HEK293 (cell line): ENCODE measurements around the gene TBC1D4.

ENCODE experiments used
- CTCF ChIA-PET: fragments of 350-600 bp; formaldehyde crosslinking; extraction: SDS; loops from one replicate; lab custom pipeline; 2021; ENCODE audit warnings: antibody characterized with exemption; lab: Yijun Ruan, JAX
- POLR2A ChIA-PET: fragments of 300-600 bp; formaldehyde crosslinking; extraction: SDS; loops from one replicate; lab custom pipeline; 2020; ENCODE audit warnings: antibody characterized with exemption, inconsistent platforms; lab: Yijun Ruan, JAX
- H3K27ac ChIP-seq: fragments of 200-500 bp; sonication (Bioruptor generic); 2 replicates; pipeline ENCODE4 v1.5.1; 2014; ENCODE audit warnings: low read depth, low read length, control low read depth, inconsistent platforms; ENCODE audit errors: extremely low read depth
- H3K36me3 ChIP-seq, 2 experiments: fragments of 200-500 bp in 1 of 2; sonication (Bioruptor generic) in 1 of 2; 1 replicate in 1 of 2; 2 replicates in 1 of 2; pipeline ENCODE4 v1.5.1; 2014 to 2017; ENCODE audit warnings: inconsistent platforms in 2 of 2, low read length in 2 of 2; ENCODE audit not compliant: control insufficient read depth in 2 of 2, insufficient read depth in 1 of 2
- H3K4me1 ChIP-seq: fragments of 200-500 bp; sonication (Bioruptor generic); 2 replicates; pipeline ENCODE4 v1.5.1; 2014; ENCODE audit warnings: mild to moderate bottlenecking, low read length, inconsistent platforms; ENCODE audit not compliant: control insufficient read depth, insufficient read depth
- H3K4me3 ChIP-seq: 2 replicates; pipeline ENCODE4 v1.5.1; 2011; ENCODE audit warnings: low read depth, mild to moderate bottlenecking, control low read depth, low read length, moderate library complexity
- H3K9me3 ChIP-seq: fragments of 200-500 bp; sonication (Bioruptor generic); 2 replicates; pipeline ENCODE4 v1.5.1; 2014; ENCODE audit warnings: low read depth, low read length, inconsistent platforms; ENCODE audit not compliant: control insufficient read depth, insufficient read depth
- GLI4 ChIP-seq: fragments of 450-650 bp; formaldehyde crosslinking; IDR thresholded peaks from 2 replicates; pipeline ENCODE4 v1.5.1; 2016; ENCODE audit warnings: missing biosample characterization, missing genetic modification characterization
- HOXA7 ChIP-seq: sonication (generic); formaldehyde crosslinking; IDR thresholded peaks from 2 replicates; pipeline ENCODE4 v1.8.1; 2022; ENCODE audit warnings: missing genetic modification reagents, borderline replicate concordance
- MEIS1 ChIP-seq: sonication (generic); formaldehyde crosslinking; IDR thresholded peaks from 2 replicates; pipeline ENCODE4 v1.8.1; 2022; ENCODE audit warnings: missing genetic modification reagents, mild to moderate bottlenecking, borderline replicate concordance
- TCF7L2 ChIP-seq: IDR thresholded peaks from 2 replicates; pipeline ENCODE4 v1.6.1; 2011; ENCODE audit warnings: low read depth, mild to moderate bottlenecking, inconsistent platforms, low read length, moderate library complexity, borderline replicate concordance
- ZBTB1 ChIP-seq: fragments of 450-650 bp; formaldehyde crosslinking; IDR thresholded peaks from 2 replicates; pipeline ENCODE4 v1.5.1; 2016; ENCODE audit warnings: missing biosample characterization, missing genetic modification characterization
- ZBTB48 ChIP-seq: fragments of 450-650 bp; formaldehyde crosslinking; IDR thresholded peaks from 2 replicates; pipeline ENCODE4 v1.5.1; 2016; ENCODE audit warnings: missing biosample characterization, missing genetic modification characterization
- ZEB2 ChIP-seq: fragments of 450-650 bp; formaldehyde crosslinking; IDR thresholded peaks from 2 replicates; pipeline ENCODE4 v1.5.1; 2016; ENCODE audit warnings: missing biosample characterization, missing genetic modification characterization
- ZFP41 ChIP-seq: fragments of 450-650 bp; formaldehyde crosslinking; IDR thresholded peaks from 2 replicates; pipeline ENCODE4 v1.5.1; 2016; ENCODE audit warnings: missing biosample characterization, missing genetic modification characterization, borderline replicate concordance
- ZNF169 ChIP-seq: fragments of 450-650 bp; formaldehyde crosslinking; IDR thresholded peaks from 2 replicates; pipeline ENCODE4 v1.5.1; 2016; ENCODE audit warnings: missing biosample characterization, missing genetic modification characterization
- ZNF266 ChIP-seq: fragments of 450-650 bp; formaldehyde crosslinking; IDR thresholded peaks from 2 replicates; pipeline ENCODE4 v1.5.1; 2016; ENCODE audit warnings: missing biosample characterization, missing genetic modification characterization, low read depth
- ZNF274 ChIP-seq, 2 experiments: fragments of 200-500 bp in 1 of 2; fragments of 450-650 bp in 1 of 2; sonication (Bioruptor generic) in 1 of 2; formaldehyde crosslinking in 1 of 2; IDR thresholded peaks; 2 replicates each; pipeline versions ENCODE4 v1.5.1 to v1.6.1; 2014 to 2016; ENCODE audit warnings: borderline replicate concordance in 1 of 2, inconsistent platforms in 1 of 2, low read length in 1 of 2, missing biosample characterization in 1 of 2, missing genetic modification characterization in 1 of 2
- ZNF354C ChIP-seq: fragments of 450-650 bp; formaldehyde crosslinking; IDR thresholded peaks from 2 replicates; pipeline ENCODE4 v1.5.1; 2016; ENCODE audit warnings: missing biosample characterization, missing genetic modification characterization, low read depth, borderline replicate concordance
- ZNF37A ChIP-seq: fragments of 450-650 bp; IDR thresholded peaks from 2 replicates; pipeline ENCODE4 v1.5.1; 2018; ENCODE audit warnings: missing biosample characterization, missing genetic modification characterization
- ZNF473 ChIP-seq: fragments of 450-650 bp; formaldehyde crosslinking; IDR thresholded peaks from 2 replicates; pipeline ENCODE4 v1.5.1; 2017; ENCODE audit warnings: missing biosample characterization, missing genetic modification characterization
- ZNF600 ChIP-seq: fragments of 450-650 bp; formaldehyde crosslinking; IDR thresholded peaks from 2 replicates; pipeline ENCODE4 v1.5.1; 2016; ENCODE audit warnings: missing biosample characterization, missing genetic modification characterization
- ZNF626 ChIP-seq: fragments of 450-650 bp; sonication (Bioruptor Pico); formaldehyde crosslinking; IDR thresholded peaks from 2 replicates; pipeline ENCODE4 v1.5.1; 2018; ENCODE audit warnings: missing biosample characterization, missing genetic modification characterization, inconsistent platforms
- ZNF645 ChIP-seq: fragments of 450-650 bp; formaldehyde crosslinking; IDR thresholded peaks from 2 replicates; pipeline ENCODE4; 2016; ENCODE audit warnings: missing biosample characterization, missing genetic modification characterization
- ZNF660 ChIP-seq: fragments of 450-650 bp; IDR thresholded peaks from 2 replicates; pipeline ENCODE4 v1.5.1; 2018; ENCODE audit warnings: missing biosample characterization, mild to moderate bottlenecking, missing genetic modification characterization
- ZNF670 ChIP-seq: fragments of 450-650 bp; formaldehyde crosslinking; IDR thresholded peaks from 2 replicates; pipeline ENCODE4 v1.5.1; 2016; ENCODE audit warnings: missing biosample characterization, missing genetic modification characterization, low read depth
- ZNF777 ChIP-seq: fragments of 450-650 bp; formaldehyde crosslinking; IDR thresholded peaks from 2 replicates; pipeline ENCODE4 v1.5.1; 2017; ENCODE audit warnings: missing biosample characterization, missing genetic modification characterization, borderline replicate concordance
- ZSCAN23 ChIP-seq: fragments of 450-650 bp; formaldehyde crosslinking; IDR thresholded peaks from 2 replicates; pipeline ENCODE4 v1.5.1; 2016; ENCODE audit warnings: missing biosample characterization, missing genetic modification characterization
- TF ChIP-seq, protein P1 (sequence below): fragments of 450-650 bp; formaldehyde crosslinking; IDR thresholded peaks from 2 replicates; pipeline ENCODE4 v1.5.1; 2016; ENCODE audit warnings: missing biosample characterization, missing genetic modification characterization
- TF ChIP-seq, protein P2 (sequence below): fragments of 450-650 bp; formaldehyde crosslinking; IDR thresholded peaks from 2 replicates; pipeline ENCODE4 v1.5.1; 2016; ENCODE audit warnings: missing biosample characterization, missing genetic modification characterization
- TF ChIP-seq, protein P3 (sequence below): fragments of 450-650 bp; formaldehyde crosslinking; IDR thresholded peaks from 2 replicates; pipeline ENCODE4 v1.5.1; 2016; ENCODE audit warnings: missing biosample characterization, missing genetic modification characterization
- TF ChIP-seq, protein P4 (sequence below): fragments of 450-650 bp; formaldehyde crosslinking; IDR thresholded peaks from 2 replicates; pipeline ENCODE4 v1.5.1; 2016; ENCODE audit warnings: missing biosample characterization, missing genetic modification characterization

The TBC1D4 gene

GRCh38 chr13:75521956-75522355 lies 40.0 kb upstream of the TBC1D4 start:
- H3K9me3 ChIP-seq, result no peaks in the 10 kb centered on the region
- CTCF ChIA-PET, result no interaction called here
- H3K27ac ChIP-seq, result no peak overlapping the region
- POLR2A ChIA-PET, result no interaction called here
- peaks cover 0 to 9% of the 10 kb centered on the region in 2 experiments; a peak in 1 of 3 replicates for H3K36me3 ChIP-seq
- H3K4me1 ChIP-seq, result no peaks in the 10 kb centered on the region
- no peak overlapping the region for H3K4me3 ChIP-seq
- TF ChIP-seq, protein P1, sequence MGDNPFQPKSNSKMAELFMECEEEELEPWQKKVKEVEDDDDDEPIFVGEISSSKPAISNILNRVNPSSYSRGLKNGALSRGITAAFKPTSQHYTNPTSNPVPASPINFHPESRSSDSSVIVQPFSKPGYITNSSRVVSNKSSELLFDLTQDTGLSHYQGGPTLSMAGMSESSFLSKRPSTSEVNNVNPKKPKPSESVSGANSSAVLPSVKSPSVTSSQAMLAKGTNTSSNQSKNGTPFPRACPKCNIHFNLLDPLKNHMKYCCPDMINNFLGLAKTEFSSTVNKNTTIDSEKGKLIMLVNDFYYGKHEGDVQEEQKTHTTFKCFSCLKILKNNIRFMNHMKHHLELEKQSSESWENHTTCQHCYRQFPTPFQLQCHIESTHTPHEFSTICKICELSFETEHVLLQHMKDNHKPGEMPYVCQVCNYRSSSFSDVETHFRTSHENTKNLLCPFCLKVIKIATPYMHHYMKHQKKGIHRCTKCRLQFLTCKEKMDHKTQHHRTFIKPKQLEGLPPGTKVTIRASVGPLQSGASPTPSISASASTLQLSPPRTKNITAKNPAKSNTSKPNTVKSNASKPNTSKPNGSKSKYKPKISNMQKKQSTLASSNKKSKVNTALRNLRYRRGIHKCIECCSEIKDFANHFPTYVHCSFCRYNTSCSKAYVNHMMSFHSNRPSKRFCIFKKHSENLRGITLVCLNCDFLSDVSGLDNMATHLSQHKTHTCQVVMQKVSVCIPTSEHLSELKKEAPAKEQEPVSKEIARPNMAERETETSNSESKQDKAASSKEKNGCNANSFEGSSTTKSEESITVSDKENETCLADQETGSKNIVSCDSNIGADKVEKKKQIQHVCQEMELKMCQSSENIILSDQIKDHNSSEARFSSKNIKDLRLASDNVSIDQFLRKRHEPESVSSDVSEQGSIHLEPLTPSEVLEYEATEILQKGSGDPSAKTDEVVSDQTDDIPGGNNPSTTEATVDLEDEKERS, result no peak
- TF ChIP-seq ZBTB1, result no peak
- TF ChIP-seq ZNF274 (IDR thresholded peaks at IDR 0.05; ENCODE audit: low read length), result no peak
- no peak for TF ChIP-seq ZNF274 (tag by site-specific recombination; IDR thresholded peaks at IDR 0.05; ENCODE audit: borderline replicate concordance)
- TF ChIP-seq ZBTB48, result no peak
- TF ChIP-seq HOXA7 (CRISPR knock-in tag), result no peak
- TF ChIP-seq ZEB2 (tag by site-specific recombination), result no peak
- TF ChIP-seq, protein P2, sequence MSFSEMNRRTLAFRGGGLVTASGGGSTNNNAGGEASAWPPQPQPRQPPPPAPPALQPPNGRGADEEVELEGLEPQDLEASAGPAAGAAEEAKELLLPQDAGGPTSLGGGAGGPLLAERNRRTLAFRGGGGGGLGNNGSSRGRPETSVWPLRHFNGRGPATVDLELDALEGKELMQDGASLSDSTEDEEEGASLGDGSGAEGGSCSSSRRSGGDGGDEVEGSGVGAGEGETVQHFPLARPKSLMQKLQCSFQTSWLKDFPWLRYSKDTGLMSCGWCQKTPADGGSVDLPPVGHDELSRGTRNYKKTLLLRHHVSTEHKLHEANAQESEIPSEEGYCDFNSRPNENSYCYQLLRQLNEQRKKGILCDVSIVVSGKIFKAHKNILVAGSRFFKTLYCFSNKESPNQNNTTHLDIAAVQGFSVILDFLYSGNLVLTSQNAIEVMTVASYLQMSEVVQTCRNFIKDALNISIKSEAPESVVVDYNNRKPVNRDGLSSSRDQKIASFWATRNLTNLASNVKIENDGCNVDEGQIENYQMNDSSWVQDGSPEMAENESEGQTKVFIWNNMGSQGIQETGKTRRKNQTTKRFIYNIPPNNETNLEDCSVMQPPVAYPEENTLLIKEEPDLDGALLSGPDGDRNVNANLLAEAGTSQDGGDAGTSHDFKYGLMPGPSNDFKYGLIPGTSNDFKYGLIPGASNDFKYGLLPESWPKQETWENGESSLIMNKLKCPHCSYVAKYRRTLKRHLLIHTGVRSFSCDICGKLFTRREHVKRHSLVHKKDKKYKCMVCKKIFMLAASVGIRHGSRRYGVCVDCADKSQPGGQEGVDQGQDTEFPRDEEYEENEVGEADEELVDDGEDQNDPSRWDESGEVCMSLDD (tag by site-specific recombination), result no peak
- TF ChIP-seq ZNF645 (tag by site-specific recombination), result no peak
- no peak for TF ChIP-seq ZFP41
- no peak for TF ChIP-seq ZNF777 (tag by site-specific recombination)
- TF ChIP-seq TCF7L2, result no peak
- no peak for TF ChIP-seq ZSCAN23
- TF ChIP-seq ZNF600, result no peak
- TF ChIP-seq ZNF626, result no peak

DNA sequence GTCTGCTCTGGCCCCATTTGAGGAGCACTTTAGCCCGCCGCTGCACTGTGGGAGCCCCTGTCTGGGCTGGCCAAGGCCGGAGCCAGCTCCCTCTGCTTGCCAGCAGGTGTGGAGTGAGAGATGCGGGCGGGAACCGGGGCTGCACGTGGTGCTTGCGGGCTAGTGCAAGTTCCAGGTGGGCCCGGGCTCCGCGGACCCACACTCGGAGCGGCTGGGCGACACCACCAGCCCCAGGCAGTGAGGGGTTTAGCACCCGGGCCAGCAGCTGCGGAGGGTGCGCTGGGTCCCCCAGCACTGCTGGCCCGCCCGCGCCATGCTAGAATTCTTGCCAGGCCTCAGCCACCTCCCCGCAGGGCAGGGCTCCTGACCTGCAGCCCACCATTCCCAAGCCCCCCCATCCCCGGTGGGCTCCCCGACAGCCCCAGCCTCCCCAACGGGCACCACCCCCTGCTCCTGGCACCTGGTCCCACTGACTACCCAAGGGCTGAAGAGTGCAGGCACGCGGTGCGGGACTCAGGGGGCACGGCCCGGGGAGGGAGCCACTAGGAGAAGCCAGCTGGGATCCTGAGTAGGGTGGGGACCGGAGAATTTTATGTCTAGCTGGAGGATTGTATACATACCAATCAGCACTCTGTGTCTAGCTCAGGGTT lies 36.6 kb upstream of the TBC1D4 start:
- Histone ChIP-seq H3K36me3 (no peaks in the 10 kb centered on the region), H3K9me3 (no peaks in the 10 kb centered on the region), H3K27ac (no peak overlapping the region), H3K4me3 (no peak overlapping the region), H3K4me1 (no peaks in the 10 kb centered on the region)
- ChIA-PET CTCF (interaction anchor here (0.6 kb wide), 1 partner anchor 14 kb away, joined by 5 read pairs; no protein-coding TSS in a partner anchor), POLR2A (no interaction called here)
- TF ChIP-seq ZNF354C (tag by site-specific recombination) (no peak), MEIS1 (CRISPR knock-in tag) (no peak), ZNF660 (tag by site-specific recombination) (no peak), ZNF670 (tag by site-specific recombination) (no peak), GLI4 (no peak), ZNF266 (tag by site-specific recombination) (no peak), ZNF169 (tag by site-specific recombination) (no peak), ZNF473 (tag by site-specific recombination) (no peak), ZBTB48 (no peak), ZNF37A (tag by site-specific recombination) (no peak), ZFP41 (no peak)
- TF ChIP-seq, protein P3, sequence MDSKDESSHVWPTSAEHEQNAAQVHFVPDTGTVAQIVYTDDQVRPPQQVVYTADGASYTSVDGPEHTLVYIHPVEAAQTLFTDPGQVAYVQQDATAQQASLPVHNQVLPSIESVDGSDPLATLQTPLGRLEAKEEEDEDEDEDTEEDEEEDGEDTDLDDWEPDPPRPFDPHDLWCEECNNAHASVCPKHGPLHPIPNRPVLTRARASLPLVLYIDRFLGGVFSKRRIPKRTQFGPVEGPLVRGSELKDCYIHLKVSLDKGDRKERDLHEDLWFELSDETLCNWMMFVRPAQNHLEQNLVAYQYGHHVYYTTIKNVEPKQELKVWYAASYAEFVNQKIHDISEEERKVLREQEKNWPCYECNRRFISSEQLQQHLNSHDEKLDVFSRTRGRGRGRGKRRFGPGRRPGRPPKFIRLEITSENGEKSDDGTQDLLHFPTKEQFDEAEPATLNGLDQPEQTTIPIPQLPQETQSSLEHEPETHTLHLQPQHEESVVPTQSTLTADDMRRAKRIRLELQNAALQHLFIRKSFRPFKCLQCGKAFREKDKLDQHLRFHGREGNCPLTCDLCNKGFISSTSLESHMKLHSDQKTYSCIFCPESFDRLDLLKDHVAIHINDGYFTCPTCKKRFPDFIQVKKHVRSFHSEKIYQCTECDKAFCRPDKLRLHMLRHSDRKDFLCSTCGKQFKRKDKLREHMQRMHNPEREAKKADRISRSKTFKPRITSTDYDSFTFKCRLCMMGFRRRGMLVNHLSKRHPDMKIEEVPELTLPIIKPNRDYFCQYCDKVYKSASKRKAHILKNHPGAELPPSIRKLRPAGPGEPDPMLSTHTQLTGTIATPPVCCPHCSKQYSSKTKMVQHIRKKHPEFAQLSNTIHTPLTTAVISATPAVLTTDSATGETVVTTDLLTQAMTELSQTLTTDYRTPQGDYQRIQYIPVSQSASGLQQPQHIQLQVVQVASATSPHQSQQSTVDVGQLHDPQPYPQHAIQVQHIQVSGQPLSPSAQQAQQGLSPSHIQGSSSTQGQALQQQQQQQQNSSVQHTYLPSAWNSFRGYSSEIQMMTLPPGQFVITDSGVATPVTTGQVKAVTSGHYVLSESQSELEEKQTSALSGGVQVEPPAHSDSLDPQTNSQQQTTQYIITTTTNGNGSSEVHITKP, result no peak
- TF ChIP-seq, protein P4, sequence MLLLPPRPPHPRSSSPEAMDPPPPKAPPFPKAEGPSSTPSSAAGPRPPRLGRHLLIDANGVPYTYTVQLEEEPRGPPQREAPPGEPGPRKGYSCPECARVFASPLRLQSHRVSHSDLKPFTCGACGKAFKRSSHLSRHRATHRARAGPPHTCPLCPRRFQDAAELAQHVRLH, result no peak
